Ascending aorta (tissue), 2 donors: ENCODE data around the gene RNF111. TPM values are rescaled to one million over a fixed set of nuclear protein-coding genes. Genes with fewer than 3 reads are reported as not detected.

Experiments used
- DNase-seq, 2 donors: peaks; one replicate each; pipeline ENCODE4 v3.0.0-alpha.2; 2019; ENCODE audit warnings: low spot score in 2 of 2
- H3K27ac ChIP-seq, 2 donors: fragments of 200-600 bp; sonication (generic); one replicate each; pipeline ENCODE4 v1.5.1; 2016 to 2017; ENCODE audit warnings: mild to moderate bottlenecking in 1 of 2
- H3K27me3 ChIP-seq: fragments of 200-600 bp; sonication (generic); one replicate; pipeline ENCODE4 v1.5.1; 2017
- H3K36me3 ChIP-seq, 2 donors: fragments of 200-600 bp; sonication (generic); one replicate each; pipeline ENCODE4 v1.5.1; 2016
- H3K4me1 ChIP-seq, 2 donors: fragments of 200-600 bp; sonication (generic); one replicate each; pipeline ENCODE4 v1.5.1; 2016 to 2017; ENCODE audit warnings: mild to moderate bottlenecking in 1 of 2
- H3K4me3 ChIP-seq, 2 donors: fragments of 200-600 bp; sonication (generic); one replicate each; pipeline ENCODE4 v1.5.1; 2016 to 2017; ENCODE audit warnings: mild to moderate bottlenecking in 1 of 2
- H3K9me3 ChIP-seq, 2 donors: fragments of 200-600 bp; sonication (generic); one replicate each; pipeline ENCODE4 v1.5.1; 2016
- CTCF ChIP-seq, 3 experiments: fragments of 200-600 bp in 2 of 3; fragments of 450-650 bp in 1 of 3; sonication (generic) in 2 of 3; IDR thresholded peaks; one replicate each; pipeline ENCODE4 v1.5.1; 2016 to 2019; ENCODE audit warnings: antibody characterized with exemption in 3 of 3, mild to moderate bottlenecking in 1 of 3, moderate library complexity in 1 of 3
- intact Hi-C: fragments of 100-400 bp; cut with DNase I; formaldehyde crosslinking; loops from one replicate; pipeline ENCODE4 v1.15.1; 2023
- total RNA-seq: library from RNA; depleted of rRNA; stranded (reverse); fragments of >200 nt; gene quantifications from one replicate; pipeline ENCODE4 v1.1.0, GENCODE V29; 2016

RNF111 gene
- total RNA-seq, 1 donor from 2014 or later = 12.2 TPM

- TF ChIP-seq CTCF (IDR thresholded peaks at IDR 0.05) = no peak
- H3K27ac ChIP-seq = no peak overlapping the region
- intact Hi-C loops = loop anchor here (10.0 kb wide), 2 partner anchors 121 to 389 kb away; partner anchors contain the start of gene RNF111
- H3K9me3 ChIP-seq = no peaks in the 10 kb centered on the region
- DNase-seq = no peak
- peak overlapping the region in 1 of 2 donors; percentile 71 for H3K4me3 ChIP-seq
- H3K4me1 ChIP-seq = peaks cover 0 to 3% of the 10 kb centered on the region in 2 donors
- no peaks in the 10 kb centered on the region for H3K27me3 ChIP-seq
- no peaks in the 10 kb centered on the region for H3K36me3 ChIP-seq
These were observed 118.4 kb downstream of the RNF111 start for GRCh38 chr15:59105854-59106253.

GRCh38 chr15:59111251-59111650 is 123.8 kb downstream of the RNF111 start:
- TF ChIP-seq CTCF (IDR thresholded peaks at IDR 0.05) = no peak
- Histone ChIP-seq H3K27ac (no peak overlapping the region), H3K27me3 (no peaks in the 10 kb centered on the region), H3K4me1 (no peaks in the 10 kb centered on the region), H3K4me3 (no peak overlapping the region), H3K36me3 (no peaks in the 10 kb centered on the region), H3K9me3 (no peaks in the 10 kb centered on the region)
- intact Hi-C loops = no loop called here
- no peak for DNase-seq

GRCh38 chr15:59115047-59115446 is 127.6 kb downstream of the RNF111 start:
- H3K4me3 ChIP-seq = no peak overlapping the region
- TF ChIP-seq CTCF (IDR thresholded peaks at IDR 0.05) = no peak
- H3K36me3 ChIP-seq = no peaks in the 10 kb centered on the region
- intact Hi-C loops = no loop called here
- no peaks in the 10 kb centered on the region for H3K9me3 ChIP-seq
- H3K4me1 ChIP-seq = no peaks in the 10 kb centered on the region
- no peak for DNase-seq
- H3K27ac ChIP-seq = no peak overlapping the region
- no peaks in the 10 kb centered on the region for H3K27me3 ChIP-seq

- DNase-seq = no peak
- H3K4me3 ChIP-seq = no peak overlapping the region
- intact Hi-C loops = no loop called here
- H3K4me1 ChIP-seq = no peaks in the 10 kb centered on the region
- TF ChIP-seq CTCF (IDR thresholded peaks at IDR 0.05) = no peak
- H3K36me3 ChIP-seq = no peaks in the 10 kb centered on the region
- no peaks in the 10 kb centered on the region for H3K27me3 ChIP-seq
- no peaks in the 10 kb centered on the region for H3K9me3 ChIP-seq
- no peak overlapping the region for H3K27ac ChIP-seq
These were observed 128.7 kb downstream of the RNF111 start for GRCh38 chr15:59116141-59116540.

GRCh38 chr15:59116771-59117170 is 129.3 kb downstream of the RNF111 start:
- Histone ChIP-seq H3K4me1 (no peaks in the 10 kb centered on the region), H3K36me3 (no peaks in the 10 kb centered on the region), H3K4me3 (no peak overlapping the region), H3K27ac (no peak overlapping the region), H3K9me3 (no peaks in the 10 kb centered on the region), H3K27me3 (no peaks in the 10 kb centered on the region)
- DNase-seq = no peak
- TF ChIP-seq CTCF (IDR thresholded peaks at IDR 0.05) = no peak
- intact Hi-C loops = no loop called here

- Histone ChIP-seq H3K27me3 (no peaks in the 10 kb centered on the region), H3K9me3 (no peaks in the 10 kb centered on the region), H3K36me3 (no peaks in the 10 kb centered on the region), H3K4me3 (no peak overlapping the region), H3K4me1 (no peaks in the 10 kb centered on the region), H3K27ac (no peak overlapping the region)
- DNase-seq = no peak
- intact Hi-C loops = no loop called here
- TF ChIP-seq CTCF (IDR thresholded peaks at IDR 0.05) = no peak
These were observed 132.2 kb downstream of the RNF111 start for GRCh38 chr15:59119625-59120024.
